OCI-LY7 (cell line): ENCODE measurements around the gene KRTAP10-3.

Experiments
- EZH2phosphoT487 ChIP-seq: fragments of 200-600 bp; sonication (generic); IDR thresholded peaks from 2 replicates; pipeline ENCODE4 v1.6.1; 2018; ENCODE audit warnings: low read depth, borderline replicate concordance, mild to moderate bottlenecking, mixed run types, antibody characterized with exemption, low read length, moderate library complexity, mixed read lengths
- TF ChIP-seq, protein P1 (sequence below): fragments of 200-600 bp; sonication (generic); conservative IDR thresholded peaks from 2 replicates; pipeline ENCODE4 v1.5.1; 2014; ENCODE audit warnings: mild to moderate bottlenecking, antibody characterized with exemption, low read length, moderate library complexity, mixed read lengths

GRCh38 chr21:44578371-44579055, 19.9 kb upstream of the KRTAP10-3 start:
- TF ChIP-seq, protein P1, sequence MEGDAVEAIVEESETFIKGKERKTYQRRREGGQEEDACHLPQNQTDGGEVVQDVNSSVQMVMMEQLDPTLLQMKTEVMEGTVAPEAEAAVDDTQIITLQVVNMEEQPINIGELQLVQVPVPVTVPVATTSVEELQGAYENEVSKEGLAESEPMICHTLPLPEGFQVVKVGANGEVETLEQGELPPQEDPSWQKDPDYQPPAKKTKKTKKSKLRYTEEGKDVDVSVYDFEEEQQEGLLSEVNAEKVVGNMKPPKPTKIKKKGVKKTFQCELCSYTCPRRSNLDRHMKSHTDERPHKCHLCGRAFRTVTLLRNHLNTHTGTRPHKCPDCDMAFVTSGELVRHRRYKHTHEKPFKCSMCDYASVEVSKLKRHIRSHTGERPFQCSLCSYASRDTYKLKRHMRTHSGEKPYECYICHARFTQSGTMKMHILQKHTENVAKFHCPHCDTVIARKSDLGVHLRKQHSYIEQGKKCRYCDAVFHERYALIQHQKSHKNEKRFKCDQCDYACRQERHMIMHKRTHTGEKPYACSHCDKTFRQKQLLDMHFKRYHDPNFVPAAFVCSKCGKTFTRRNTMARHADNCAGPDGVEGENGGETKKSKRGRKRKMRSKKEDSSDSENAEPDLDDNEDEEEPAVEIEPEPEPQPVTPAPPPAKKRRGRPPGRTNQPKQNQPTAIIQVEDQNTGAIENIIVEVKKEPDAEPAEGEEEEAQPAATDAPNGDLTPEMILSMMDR = no peak
- no peak for TF ChIP-seq EZH2phosphoT487
